DOHH2 (cell line): ENCODE data around the gene SLC9A6.

Experiments
- CTCF ChIP-seq: fragments of 200-600 bp; sonication (generic); IDR thresholded peaks from one replicate; pipeline ENCODE4 v1.5.1; 2014; ENCODE audit warnings: antibody characterized with exemption, mild to moderate bottlenecking, low read depth, low read length; ENCODE audit not compliant: poor library complexity, severe bottlenecking
- EZH2phosphoT487 ChIP-seq: fragments of 200-600 bp; sonication (generic); IDR thresholded peaks from 2 replicates; pipeline ENCODE4 v1.6.1; 2017; ENCODE audit warnings: borderline replicate concordance, mild to moderate bottlenecking, antibody characterized with exemption, low read length, moderate library complexity, mixed read lengths

DNA sequence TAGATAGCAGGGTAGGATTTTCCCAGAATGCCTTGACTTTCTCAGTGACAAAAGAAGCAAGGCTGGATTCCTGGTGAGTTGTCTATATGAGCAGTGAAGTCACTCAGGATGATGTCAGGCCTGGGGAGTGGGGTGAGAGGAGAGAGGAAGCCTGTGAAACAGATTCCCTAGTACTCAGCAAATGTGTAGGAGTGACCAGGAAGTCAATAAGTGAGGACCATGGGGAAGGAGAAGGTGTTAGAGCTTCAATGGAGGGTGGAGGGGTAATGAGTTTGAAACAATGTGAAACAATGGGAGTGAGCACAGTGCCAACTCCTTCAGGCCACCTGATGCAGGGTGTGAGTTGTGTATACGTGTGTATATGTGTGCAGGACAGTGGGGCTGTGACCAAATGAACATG is 2.4 kb upstream of the SLC9A6 start:
- TF ChIP-seq CTCF (no peak), EZH2phosphoT487 (no peak)
